Osteoblast (primary cell): ENCODE results near the gene KIF6. TPM values are rescaled to one million over a fixed set of nuclear protein-coding genes. Genes with fewer than 3 reads are reported as not detected.

Experiments
- DNase-seq: peaks from one replicate; pipeline ENCODE4 v3.0.0; 2011; ENCODE audit warnings: low spot score, mixed read lengths; ENCODE audit not compliant: insufficient read length; ENCODE audit errors: missing footprints
- H2AFZ ChIP-seq: 2 replicates; pipeline ENCODE4 v1.6.0; 2011; ENCODE audit warnings: mild to moderate bottlenecking, low read length
- H3K27ac ChIP-seq: 2 replicates; pipeline ENCODE4 v1.5.1; 2011; ENCODE audit warnings: mild to moderate bottlenecking, low read depth, low read length, moderate library complexity
- H3K27me3 ChIP-seq: 2 replicates; pipeline ENCODE4 v1.6.0; 2012; ENCODE audit warnings: mild to moderate bottlenecking, control low read depth, inconsistent platforms, low read length, moderate library complexity; ENCODE audit not compliant: insufficient read depth
- H3K36me3 ChIP-seq: 2 replicates; pipeline ENCODE4 v1.5.1; 2011; ENCODE audit warnings: mild to moderate bottlenecking, low read length, control low read depth, moderate library complexity; ENCODE audit not compliant: insufficient read depth
- H3K4me1 ChIP-seq: 2 replicates; pipeline ENCODE4 v1.5.1; 2011; ENCODE audit warnings: mild to moderate bottlenecking, low read length, control low read depth, moderate library complexity; ENCODE audit not compliant: insufficient read depth
- H3K4me2 ChIP-seq: 2 replicates; pipeline ENCODE4 v1.6.0; 2011; ENCODE audit warnings: mild to moderate bottlenecking, low read length; ENCODE audit not compliant: insufficient read depth
- H3K4me3 ChIP-seq: fragments of 200-600 bp; sonication (generic); 3 replicates; pipeline ENCODE4 v1.5.1; 2012; ENCODE audit warnings: mild to moderate bottlenecking, low read length, inconsistent platforms; ENCODE audit not compliant: insufficient read depth
- H3K79me2 ChIP-seq: 2 replicates; pipeline ENCODE4 v1.6.0; 2012; ENCODE audit warnings: mild to moderate bottlenecking, low read length, control low read depth, inconsistent platforms; ENCODE audit not compliant: insufficient read depth
- H3K9me3 ChIP-seq: 2 replicates; pipeline ENCODE4 v1.5.1; 2011; ENCODE audit warnings: low read depth, low read length, control low read depth
- H4K20me1 ChIP-seq: 2 replicates; pipeline ENCODE4 v1.6.0; 2012; ENCODE audit warnings: mild to moderate bottlenecking, low read length, control low read depth; ENCODE audit not compliant: insufficient read depth
- total RNA-seq: library from RNA; depleted of rRNA; stranded (reverse); fragments of >200 nt; gene quantifications from 2 replicates; pipeline ENCODE4 v1.2.3, GENCODE V29; 2012
- TF ChIP-seq, protein P1 (sequence below): IDR thresholded peaks from 2 replicates; pipeline ENCODE4 v1.5.1; 2011; ENCODE audit warnings: mild to moderate bottlenecking, low read depth, low read length, moderate library complexity; ENCODE audit errors: extremely low read depth

KIF6 gene
- total RNA-seq, 1 donor = 1.4 TPM

DNA sequence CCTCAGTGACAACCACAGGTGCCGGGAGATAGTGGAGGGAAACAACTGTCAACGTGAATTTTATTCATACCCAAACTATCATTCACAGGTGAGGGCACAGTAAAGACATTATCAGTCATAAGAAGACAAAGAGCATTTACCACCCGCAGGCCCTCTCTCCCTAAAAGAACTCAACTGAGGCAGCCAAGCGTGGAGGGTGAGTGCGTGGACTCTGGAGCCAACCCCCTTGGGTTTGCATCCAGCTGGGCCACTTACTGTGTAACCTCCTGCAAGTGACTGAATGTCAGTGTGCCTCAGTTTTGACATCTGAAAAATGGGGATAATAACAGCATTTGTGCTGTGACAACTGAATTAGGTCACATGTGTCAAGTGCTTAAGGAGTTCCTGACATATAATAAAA is 332.1 kb downstream of the KIF6 start:
- H3K9me3 ChIP-seq = no peaks in the 10 kb centered on the region
- no peak overlapping the region for H3K4me2 ChIP-seq
- DNase-seq = no peak
- no peaks in the 10 kb centered on the region for H3K79me2 ChIP-seq
- no peaks in the 10 kb centered on the region for H3K36me3 ChIP-seq
- H3K27ac ChIP-seq = no peak overlapping the region
- H3K27me3 ChIP-seq = no peaks in the 10 kb centered on the region
- no peaks in the 10 kb centered on the region for H4K20me1 ChIP-seq
- no peak overlapping the region for H3K4me3 ChIP-seq
- no peaks in the 10 kb centered on the region for H3K4me1 ChIP-seq
- H2AFZ ChIP-seq = no peak overlapping the region
- TF ChIP-seq, protein P1, sequence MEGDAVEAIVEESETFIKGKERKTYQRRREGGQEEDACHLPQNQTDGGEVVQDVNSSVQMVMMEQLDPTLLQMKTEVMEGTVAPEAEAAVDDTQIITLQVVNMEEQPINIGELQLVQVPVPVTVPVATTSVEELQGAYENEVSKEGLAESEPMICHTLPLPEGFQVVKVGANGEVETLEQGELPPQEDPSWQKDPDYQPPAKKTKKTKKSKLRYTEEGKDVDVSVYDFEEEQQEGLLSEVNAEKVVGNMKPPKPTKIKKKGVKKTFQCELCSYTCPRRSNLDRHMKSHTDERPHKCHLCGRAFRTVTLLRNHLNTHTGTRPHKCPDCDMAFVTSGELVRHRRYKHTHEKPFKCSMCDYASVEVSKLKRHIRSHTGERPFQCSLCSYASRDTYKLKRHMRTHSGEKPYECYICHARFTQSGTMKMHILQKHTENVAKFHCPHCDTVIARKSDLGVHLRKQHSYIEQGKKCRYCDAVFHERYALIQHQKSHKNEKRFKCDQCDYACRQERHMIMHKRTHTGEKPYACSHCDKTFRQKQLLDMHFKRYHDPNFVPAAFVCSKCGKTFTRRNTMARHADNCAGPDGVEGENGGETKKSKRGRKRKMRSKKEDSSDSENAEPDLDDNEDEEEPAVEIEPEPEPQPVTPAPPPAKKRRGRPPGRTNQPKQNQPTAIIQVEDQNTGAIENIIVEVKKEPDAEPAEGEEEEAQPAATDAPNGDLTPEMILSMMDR = no peak

DNA sequence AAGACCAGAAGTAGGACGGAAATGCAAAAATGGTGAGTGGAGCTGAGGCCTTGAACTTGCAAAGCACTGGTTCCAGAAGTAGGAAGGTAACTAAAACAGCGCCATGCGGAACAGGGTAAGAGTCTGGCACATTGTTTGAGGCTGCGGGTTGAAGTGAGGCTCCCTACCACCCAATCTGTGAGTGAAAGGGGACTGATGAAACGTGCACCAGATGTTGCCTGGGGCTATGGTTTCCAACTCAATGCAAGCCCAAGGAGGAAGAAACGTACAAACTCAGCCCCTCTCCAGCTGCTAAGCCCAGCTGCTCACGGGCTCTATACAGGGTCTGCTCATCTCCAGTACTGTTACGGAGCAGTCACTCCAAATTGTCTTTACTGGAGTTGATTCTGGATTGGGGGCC is 334.0 kb downstream of the KIF6 start:
- Histone ChIP-seq H2AFZ (no peak overlapping the region), H3K9me3 (no peaks in the 10 kb centered on the region), H4K20me1 (no peaks in the 10 kb centered on the region), H3K4me3 (no peak overlapping the region), H3K36me3 (no peaks in the 10 kb centered on the region), H3K4me1 (no peaks in the 10 kb centered on the region), H3K27me3 (no peaks in the 10 kb centered on the region), H3K4me2 (no peak overlapping the region), H3K27ac (no peak overlapping the region), H3K79me2 (no peaks in the 10 kb centered on the region)
- no peak for DNase-seq
- TF ChIP-seq, protein P1 = no peak

DNA sequence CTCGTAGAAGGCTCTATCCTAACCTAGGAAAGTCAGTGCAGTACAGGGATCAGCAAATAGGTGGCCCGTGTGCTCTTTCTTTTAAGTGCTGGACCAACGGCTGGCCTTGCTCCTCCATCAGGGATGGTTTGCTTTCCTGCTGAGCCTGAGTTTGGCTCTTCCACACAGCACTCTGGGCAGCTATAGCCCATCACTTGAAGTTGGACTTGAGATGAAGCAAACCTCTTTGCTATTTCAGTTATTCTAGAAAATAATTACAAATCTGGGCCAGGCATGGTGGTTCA is 335.8 kb downstream of the KIF6 start:
- Histone ChIP-seq H2AFZ (no peak overlapping the region), H3K4me1 (no peaks in the 10 kb centered on the region), H3K9me3 (no peaks in the 10 kb centered on the region), H4K20me1 (no peaks in the 10 kb centered on the region), H3K4me3 (no peak overlapping the region), H3K79me2 (no peaks in the 10 kb centered on the region), H3K27ac (no peak overlapping the region), H3K27me3 (no peaks in the 10 kb centered on the region), H3K36me3 (no peaks in the 10 kb centered on the region), H3K4me2 (no peak overlapping the region)
- TF ChIP-seq, protein P1 = peak; percentile 18
- DNase-seq = peak; percentile 72

- TF ChIP-seq, protein P1 = no peak
- Histone ChIP-seq H3K4me3 (no peak overlapping the region), H3K4me1 (no peaks in the 10 kb centered on the region), H4K20me1 (no peaks in the 10 kb centered on the region), H2AFZ (no peak overlapping the region), H3K36me3 (no peaks in the 10 kb centered on the region), H3K4me2 (no peak overlapping the region), H3K9me3 (no peaks in the 10 kb centered on the region), H3K27me3 (no peaks in the 10 kb centered on the region), H3K27ac (no peak overlapping the region), H3K79me2 (no peaks in the 10 kb centered on the region)
- no peak for DNase-seq
Measured at GRCh38 chr6:39388606-39389483, 336.4 kb downstream of the KIF6 start.
